A549 (cell line): Measurements from ENCODE around the gene FBLIM1. TPM values are rescaled to one million over a fixed set of nuclear protein-coding genes. Genes with fewer than 3 reads are reported as not detected.

Experiments
- ATAC-seq, 2 experiments: fragments of 200-7000 bp in 1 of 2; fragments of >200 bp in 1 of 2; cut with Nextera tagmentation in 1 of 2; cut with Tn5 transposase in 1 of 2; 3 replicates each; pipeline versions ENCODE4 v1.8.0 to v1.9.1; 2018 to 2020; ENCODE audit warnings: mild to moderate bottlenecking in 1 of 2, moderate library complexity in 1 of 2
- CTCF ChIA-PET: fragments of 300-600 bp; sonication (Branson Sonifier 250); formaldehyde crosslinking; extraction: SDS; loops from one replicate; lab custom pipeline; 2021; ENCODE audit warnings: antibody characterized with exemption, inconsistent platforms; lab: Yijun Ruan, JAX
- POLR2A ChIA-PET: fragments of 350-600 bp; formaldehyde crosslinking; extraction: SDS; loops from one replicate; lab custom pipeline; 2021; ENCODE audit warnings: antibody characterized with exemption, inconsistent platforms; lab: Yijun Ruan, JAX
- DNase-seq, 2 experiments: peaks; one replicate each; pipeline versions ENCODE4 v3.0.0 to v3.0.0-alpha.2; 2011 to 2016; ENCODE audit warnings: low read depth in 1 of 2, low spot score in 1 of 2
- FAIRE-seq: peaks from 2 replicates; lab custom pipeline; 2011; peaks lifted over from hg19 to GRCh38; lab: Jason Lieb, UNC
- H3K27ac ChIP-seq, 2 experiments: fragments of >200 bp; sonication (Bioruptor Twin); formaldehyde crosslinking; 3 replicates each; pipeline ENCODE4 v1.5.1; 2016 to 2017
- H3K4me1 ChIP-seq: fragments of >200 bp; sonication (Bioruptor Twin); formaldehyde crosslinking; 3 replicates; pipeline ENCODE4 v1.6.1; 2016
- H3K4me2 ChIP-seq: fragments of >200 bp; sonication (Bioruptor Twin); formaldehyde crosslinking; 3 replicates; pipeline ENCODE4 v1.6.1; 2016
- H3K4me3 ChIP-seq: fragments of >200 bp; sonication (Bioruptor Twin); formaldehyde crosslinking; 3 replicates; pipeline ENCODE4 v1.5.1; 2016
- H3K9me3 ChIP-seq: fragments of >200 bp; sonication (Bioruptor Twin); formaldehyde crosslinking; 3 replicates; pipeline ENCODE4 v1.6.1; 2016
- ATOH8 ChIP-seq: fragments of 250-450 bp; sonication (Bioruptor Pico); IDR thresholded peaks from 2 replicates; pipeline ENCODE4 v1.5.0; 2020; ENCODE audit warnings: low read depth, mild to moderate bottlenecking, moderate library complexity
- BCL3 ChIP-seq: fragments of >200 bp; sonication (Bioruptor Twin); formaldehyde crosslinking; IDR thresholded peaks from 3 replicates; pipeline ENCODE4 v1.6.1; 2016
- BHLHE40 ChIP-seq: IDR thresholded peaks from 2 replicates; pipeline ENCODE4 v1.6.1; 2012; ENCODE audit warnings: low read depth, low read length, inconsistent platforms
- CBX8 ChIP-seq: fragments of 200-600 bp; sonication (generic); IDR thresholded peaks from 2 replicates; pipeline ENCODE4 v1.6.1; 2016
- CTCF ChIP-seq: fragments of >200 bp; sonication (Bioruptor Twin); formaldehyde crosslinking; IDR thresholded peaks from 3 replicates; pipeline ENCODE4 v1.5.1; 2016
- FOXS1 ChIP-seq: fragments of 250-450 bp; sonication (Bioruptor Pico); IDR thresholded peaks from 2 replicates; pipeline ENCODE4 v1.5.0; 2020; ENCODE audit warnings: mild to moderate bottlenecking, moderate library complexity
- HOXA7 ChIP-seq: fragments of 250-450 bp; sonication (Bioruptor Pico); IDR thresholded peaks from 2 replicates; pipeline ENCODE4 v1.5.0; 2020; ENCODE audit warnings: mild to moderate bottlenecking, moderate library complexity
- HOXB13 ChIP-seq: fragments of 250-450 bp; sonication (Bioruptor Pico); IDR thresholded peaks from 2 replicates; pipeline ENCODE4 v1.5.0; 2020; ENCODE audit warnings: low read depth, mild to moderate bottlenecking, moderate library complexity
- JUN ChIP-seq, 2 experiments: fragments of >200 bp; sonication (Bioruptor Twin); formaldehyde crosslinking; IDR thresholded peaks; 2 replicates in 1 of 2; 3 replicates in 1 of 2; pipeline ENCODE4 v1.6.1; 2016 to 2017
- PHF8 ChIP-seq: fragments of 200-600 bp; sonication (generic); IDR thresholded peaks from 2 replicates; pipeline ENCODE4 v1.6.1; 2016; ENCODE audit warnings: low read depth, mild to moderate bottlenecking, antibody characterized with exemption, moderate library complexity, borderline replicate concordance
- RAD21 ChIP-seq, 2 experiments: fragments of >200 bp in 1 of 2; sonication (Bioruptor Twin) in 1 of 2; formaldehyde crosslinking in 1 of 2; IDR thresholded peaks in 1 of 2; conservative IDR thresholded peaks in 1 of 2; 2 replicates in 1 of 2; 3 replicates in 1 of 2; pipeline ENCODE4 v1.6.1; 2012 to 2018; ENCODE audit warnings: inconsistent platforms in 1 of 2
- SMC3 ChIP-seq: fragments of >200 bp; sonication (Bioruptor Twin); formaldehyde crosslinking; IDR thresholded peaks from 3 replicates; pipeline ENCODE4 v1.6.1; 2018; ENCODE audit warnings: inconsistent platforms
- TFCP2L1 ChIP-seq: fragments of 250-450 bp; sonication (Bioruptor Pico); IDR thresholded peaks from 2 replicates; pipeline ENCODE4 v1.5.0; 2021; ENCODE audit warnings: mild to moderate bottlenecking
- ZSCAN20 ChIP-seq: fragments of 250-450 bp; sonication (Bioruptor Pico); IDR thresholded peaks from 2 replicates; pipeline ENCODE4 v1.8.0; 2022; ENCODE audit warnings: mild to moderate bottlenecking, moderate library complexity
- WGBS: methylation state at CpG from one replicate; pipeline ENCODE4 v1.1.6; 2017; ENCODE audit errors: missing lambda C conversion rate; 5-methylcytosine and 5-hydroxymethylcytosine counted together
- polyA plus RNA-seq, 4 experiments: library from polyadenylated mRNA; depleted of rRNA in 3 of 4; stranded (reverse); fragments of >200 nt; fragmentation: RNase III in 1 of 4; extraction: RNeasy Plus Mini Kit Qiagen cat#74134 plus additional on column Dnase treatment in 1 of 4; gene quantifications; 2 replicates in 3 of 4; 3 replicates in 1 of 4; pipeline ENCODE4 v1.2.3, GENCODE V29; 2011 to 2017

The FBLIM1 gene
- polyA plus RNA-seq, 2 of the 4 experiments (the other 2 are of a cell fraction): 24.6 to 38.1 TPM

- no peak for DNase-seq
These were observed 43.8 kb downstream of the FBLIM1 start for GRCh38 chr1:15802234-15802965.

GRCh38 chr1:15803380-15803779 is 44.8 kb downstream of the FBLIM1 start:
- DNase-seq (peak in 1 of 2 experiments; percentile 43), ATAC-seq (no peak), FAIRE-seq (no peak)
- TF ChIP-seq ATOH8 (CRISPR knock-in tag) (no peak), RAD21 (conservative IDR thresholded peaks at IDR 0.05 in 1 of 2, IDR thresholded peaks at IDR 0.05 in 1 of 2) (peak; percentile 21 to 46; a peak in 2 of 5 replicates), SMC3 (0 out of 3 replicates have a peak, but pooled peaks have one; percentile 12), CTCF (peak; percentile 28; the same call in 2 of the 3 replicates), FOXS1 (CRISPR knock-in tag) (no peak), TFCP2L1 (CRISPR knock-in tag) (no peak)
- Histone ChIP-seq H3K4me1 (peaks cover 26% of the 10 kb centered on the region), H3K27ac (peak overlapping the region; percentile 92 to 99; a peak in 4 of 6 replicates), H3K9me3 (no peaks in the 10 kb centered on the region), H3K4me2 (no peak overlapping the region), H3K4me3 (no peak overlapping the region)
- 68% methylated on average over 4 of the region's 4 CpGs for WGBS
- ChIA-PET POLR2A (interaction anchor here (1.3 kb wide), 1 partner anchor 30 kb away, joined by 4 read pairs; no protein-coding TSS in a partner anchor), CTCF (interaction anchor here (0.9 to 3.4 kb wide), 6 partner anchors 9 to 41 kb away, joined by 3 to 22 read pairs (median 6); no protein-coding TSS in a partner anchor)

More at GRCh38 chr1:15802234-15802965, 43.8 kb downstream of the FBLIM1 start:
- FAIRE-seq (no peak), ATAC-seq (no peak)
- no peak for TF ChIP-seq HOXB13 (CRISPR knock-in tag)
- TF ChIP-seq ZSCAN20: no peak
- TF ChIP-seq CBX8: no peak
- no peak for TF ChIP-seq FOXS1 (CRISPR knock-in tag)
- TF ChIP-seq BHLHE40: no peak
- TF ChIP-seq HOXA7: no peak
- Histone ChIP-seq H3K4me3 (no peak overlapping the region), H3K27ac (peak overlapping the region; percentile 92 to 99), H3K4me2 (peak overlapping the region; percentile 99), H3K4me1 (peaks cover 35% of the 10 kb centered on the region), H3K9me3 (no peaks in the 10 kb centered on the region)
- ChIA-PET POLR2A (interaction anchor here (1.3 kb wide), 1 partner anchor 31 kb away, joined by 4 read pairs; no protein-coding TSS in a partner anchor), CTCF (interaction anchor here (0.6 to 3.4 kb wide), 6 partner anchors 10 to 196 kb away, joined by 3 to 22 read pairs (median 10); no protein-coding TSS in a partner anchor)
- WGBS: 75% methylated on average over 17 of the region's 17 CpGs

- WGBS: 87% methylated on average over 8 of the region's 8 CpGs
- Histone ChIP-seq H3K27ac (peak overlapping the region in 1 of 2 experiments; percentile 92; a peak in 2 of 6 replicates), H3K4me3 (no peak overlapping the region), H3K4me1 (peaks cover 24% of the 10 kb centered on the region)
- no peak for ATAC-seq
- ChIA-PET POLR2A (no interaction called here), CTCF (interaction anchor here (0.9 to 3.4 kb wide), 5 partner anchors 9 to 40 kb away, joined by 3 to 22 read pairs (median 7); no protein-coding TSS in a partner anchor)
- TF ChIP-seq FOXS1 (CRISPR knock-in tag) (no peak), PHF8 (no peak), TFCP2L1 (CRISPR knock-in tag) (no peak), BCL3 (no peak), CTCF (no peak), JUN (IDR thresholded peaks at IDR 0.05) (no peak)
- TF ChIP-seq, all 56 proteins: peak for 0
- Histone ChIP-seq H3K9me3 (no peaks in the 10 kb centered on the region), H3K4me2 (no peak overlapping the region)
- FAIRE-seq: no peak
- no peak for DNase-seq
These were observed 45.5 kb downstream of the FBLIM1 start for GRCh38 chr1:15804060-15804459.
